Measurements from ENCODE around the gene MTG2. TPM values are rescaled to one million over a fixed set of nuclear protein-coding genes. Genes with fewer than 3 reads are reported as not detected.

The MTG2 gene
- total RNA-seq, 6 experiments from 2014 or later, result 27.0 to 45.6 (median 31.8) TPM

- Histone ChIP-seq H3K36me3 (peaks cover 0 to 15% (median 3%) of the 10 kb centered on the region in 4 donors), H3K9me3 (no peaks in the 10 kb centered on the region), H3K4me3 (peak overlapping the region in 1 of 3 donors; percentile 35), H3K27ac (peak overlapping the region in 2 of 3 donors; percentile 67 to 89), H3K27me3 (no peaks in the 10 kb centered on the region), H3K4me1 (peaks cover 0 to 24% (median 11%) of the 10 kb centered on the region in 4 donors)
- intact Hi-C loops (cut with DNase I), result no loop called here
- DNase-seq, result peak; percentile 73 to 85 (median 81)
- 19% methylated on average over 4 of the region's 24 CpGs for WGBS (ENCODE audit: insufficient coverage, low coverage, low lambda C conversion rate, missing lambda C conversion rate)
- TF ChIP-seq POLR2A (IDR thresholded peaks at IDR 0.05) (no peak), CTCF (IDR thresholded peaks at IDR 0.05) (peak; percentile 66 to 78 (median 72))
- ATAC-seq, result peak; percentile 71 to 85 (median 79)
Observed at GRCh38 chr20:62156592-62157386, 26.0 kb upstream of the MTG2 start.

DNA sequence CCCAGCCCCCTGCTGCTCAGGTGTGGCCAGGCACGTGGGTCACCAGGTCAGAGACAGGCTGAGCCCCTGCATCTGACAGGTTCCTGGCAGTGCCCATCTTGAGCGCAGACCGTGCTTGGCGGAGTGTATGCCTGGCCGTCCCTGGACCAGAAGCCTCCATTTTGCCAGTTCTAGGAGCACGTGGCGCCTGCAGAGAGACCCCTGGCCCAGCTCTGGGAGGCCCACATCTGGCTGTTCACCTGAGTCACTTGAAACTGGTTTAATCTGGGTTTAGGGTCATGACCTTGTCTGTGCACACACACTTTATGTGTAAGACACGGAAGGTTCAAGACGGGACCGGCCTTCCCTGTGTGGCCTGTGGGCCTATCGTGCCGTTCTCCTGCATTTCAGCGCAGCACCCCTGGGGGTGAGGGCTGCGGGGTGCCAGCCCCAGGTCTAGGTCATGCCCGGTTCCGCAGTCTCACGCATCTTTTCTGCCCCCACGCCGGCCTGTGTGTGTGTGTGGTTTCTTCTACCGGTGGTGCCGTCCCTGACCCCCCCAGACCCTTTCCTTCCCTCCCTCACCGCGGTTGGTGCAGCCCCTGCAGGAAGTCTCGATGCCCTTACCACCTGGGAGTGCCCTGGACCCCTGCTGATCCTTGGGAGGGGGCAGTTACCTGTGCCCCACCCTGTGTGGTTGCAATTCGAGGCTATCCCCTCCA, 25.3 kb upstream of the MTG2 start:
- no peaks in the 10 kb centered on the region for H3K9me3 ChIP-seq
- H3K27me3 ChIP-seq, result no peaks in the 10 kb centered on the region
- DNase-seq (peak in 1 of 3 donors; percentile 44), ATAC-seq (peak in 1 of 4 donors; percentile 1)
- intact Hi-C loops (cut with DNase I), result no loop called here
- TF ChIP-seq CTCF (IDR thresholded peaks at IDR 0.05) (no peak), POLR2A (IDR thresholded peaks at IDR 0.05) (no peak)
- peak overlapping the region in 1 of 3 donors; percentile 89 for H3K27ac ChIP-seq
- peaks cover 0 to 22% (median 7%) of the 10 kb centered on the region in 4 donors for H3K36me3 ChIP-seq
- no peak overlapping the region for H3K4me3 ChIP-seq
- H3K4me1 ChIP-seq, result peaks cover 0 to 24% (median 11%) of the 10 kb centered on the region in 4 donors
- WGBS (ENCODE audit: insufficient coverage, low coverage, low lambda C conversion rate, missing lambda C conversion rate), result 100% methylated on average over 4 of the region's 25 CpGs

DNA sequence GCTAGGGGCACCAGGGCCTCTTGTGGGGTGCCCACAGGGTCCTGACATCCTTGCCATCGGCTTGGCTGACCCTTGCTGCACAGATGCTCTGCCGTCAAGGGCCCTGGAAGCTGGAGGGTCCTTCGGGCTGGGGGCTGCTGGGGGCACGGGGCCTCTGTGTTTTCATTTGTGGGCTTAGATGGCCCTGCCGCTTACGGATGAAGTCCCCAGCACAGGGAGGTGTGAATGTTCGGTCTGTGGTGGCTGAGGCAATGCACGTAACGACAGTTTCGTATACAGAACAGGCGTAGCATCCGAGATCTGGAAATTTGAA, 24.8 kb upstream of the MTG2 start:
- peaks cover 0 to 27% (median 10%) of the 10 kb centered on the region in 4 donors for H3K36me3 ChIP-seq
- H3K27me3 ChIP-seq, result no peaks in the 10 kb centered on the region
- no peak for ATAC-seq
- H3K9me3 ChIP-seq, result no peaks in the 10 kb centered on the region
- no peak overlapping the region for H3K4me3 ChIP-seq
- TF ChIP-seq CTCF (IDR thresholded peaks at IDR 0.05) (no peak), POLR2A (IDR thresholded peaks at IDR 0.05) (no peak)
- H3K27ac ChIP-seq, result no peak overlapping the region
- 95% methylated on average over 5 of the region's 12 CpGs for WGBS (ENCODE audit: insufficient coverage, low coverage, low lambda C conversion rate, missing lambda C conversion rate)
- H3K4me1 ChIP-seq, result peaks cover 0 to 24% (median 11%) of the 10 kb centered on the region in 4 donors
- DNase-seq, result no peak
- intact Hi-C loops (cut with DNase I), result no loop called here

DNA sequence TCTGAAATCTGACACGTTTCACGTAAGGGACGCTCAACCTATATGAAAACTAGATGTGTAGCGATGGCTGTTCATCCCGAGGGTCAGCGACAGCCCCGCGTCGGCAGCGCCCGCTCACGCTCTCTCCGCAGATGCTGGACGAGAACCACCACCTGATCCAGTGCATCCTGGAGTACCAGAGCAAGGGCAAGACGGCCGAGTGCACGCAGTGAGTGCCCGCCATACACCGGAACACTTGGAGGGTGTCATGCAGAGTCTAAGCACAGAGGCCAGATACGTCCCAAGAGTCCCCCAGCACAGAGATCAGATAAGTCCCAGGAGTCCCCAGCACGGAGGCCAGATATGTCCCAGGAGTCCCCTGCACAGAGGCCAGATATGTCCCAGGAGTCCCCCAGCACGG, 24.3 kb upstream of the MTG2 start:
- Histone ChIP-seq H3K9me3 (no peaks in the 10 kb centered on the region), H3K27ac (no peak overlapping the region), H3K36me3 (peaks cover 0 to 32% (median 12%) of the 10 kb centered on the region in 4 donors), H3K4me3 (no peak overlapping the region), H3K27me3 (no peaks in the 10 kb centered on the region), H3K4me1 (peaks cover 0 to 24% (median 11%) of the 10 kb centered on the region in 4 donors)
- no peak for TF ChIP-seq CTCF (IDR thresholded peaks at IDR 0.05)
- TF ChIP-seq POLR2A (IDR thresholded peaks at IDR 0.05), result no peak
- no CpG with 5 or more reads among the region's 22 CpGs for WGBS (ENCODE audit: insufficient coverage, low coverage, low lambda C conversion rate, missing lambda C conversion rate)
- intact Hi-C loops (cut with DNase I), result no loop called here
- ATAC-seq (no peak), DNase-seq (no peak)
